Cerebellar nuclear complex (tissue), 1 donor: ENCODE data around the gene C1orf35.
A peak's percentile ranks its signal among the peaks of the same experiment; 100 is the strongest.
"Not testable (repeated sequence)": the region's sequence is repeated elsewhere in the genome, so short reads cannot be mapped to it uniquely, and the experiment has no call there.

Experiments
- DNase-seq, 2 experiments: peaks; one replicate each; lab custom pipeline; 2025; lab: John Stamatoyannopoulos, UW

C1orf35 gene

DNA sequence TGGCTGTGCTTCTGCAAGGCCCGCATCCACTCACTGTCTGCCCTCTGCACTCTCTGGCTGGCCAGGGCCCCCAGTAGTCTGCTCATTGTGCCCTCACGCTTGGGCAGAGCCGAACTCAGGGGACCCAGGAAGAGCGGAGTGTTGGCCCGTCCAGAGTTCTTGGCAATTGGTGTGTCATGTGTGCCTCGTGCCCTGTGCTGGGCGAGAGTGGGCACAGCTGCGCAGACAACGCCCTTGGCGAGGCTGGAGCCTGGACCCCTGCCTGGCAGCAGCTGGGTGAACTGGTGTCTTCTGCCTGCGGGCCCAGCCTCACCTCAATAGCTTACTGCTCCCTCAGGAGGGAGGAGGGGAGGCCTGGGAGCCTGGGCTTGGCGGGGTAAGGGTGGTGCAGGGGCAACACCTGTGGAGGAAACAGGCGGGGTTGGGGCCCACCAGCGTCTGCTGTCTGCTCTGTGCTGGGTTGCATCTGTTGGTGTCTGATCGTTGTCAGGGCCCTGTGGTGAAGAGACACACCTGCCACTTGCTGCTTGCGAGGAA is 39.1 kb upstream of the C1orf35 start:
- no peak for DNase-seq

DNA sequence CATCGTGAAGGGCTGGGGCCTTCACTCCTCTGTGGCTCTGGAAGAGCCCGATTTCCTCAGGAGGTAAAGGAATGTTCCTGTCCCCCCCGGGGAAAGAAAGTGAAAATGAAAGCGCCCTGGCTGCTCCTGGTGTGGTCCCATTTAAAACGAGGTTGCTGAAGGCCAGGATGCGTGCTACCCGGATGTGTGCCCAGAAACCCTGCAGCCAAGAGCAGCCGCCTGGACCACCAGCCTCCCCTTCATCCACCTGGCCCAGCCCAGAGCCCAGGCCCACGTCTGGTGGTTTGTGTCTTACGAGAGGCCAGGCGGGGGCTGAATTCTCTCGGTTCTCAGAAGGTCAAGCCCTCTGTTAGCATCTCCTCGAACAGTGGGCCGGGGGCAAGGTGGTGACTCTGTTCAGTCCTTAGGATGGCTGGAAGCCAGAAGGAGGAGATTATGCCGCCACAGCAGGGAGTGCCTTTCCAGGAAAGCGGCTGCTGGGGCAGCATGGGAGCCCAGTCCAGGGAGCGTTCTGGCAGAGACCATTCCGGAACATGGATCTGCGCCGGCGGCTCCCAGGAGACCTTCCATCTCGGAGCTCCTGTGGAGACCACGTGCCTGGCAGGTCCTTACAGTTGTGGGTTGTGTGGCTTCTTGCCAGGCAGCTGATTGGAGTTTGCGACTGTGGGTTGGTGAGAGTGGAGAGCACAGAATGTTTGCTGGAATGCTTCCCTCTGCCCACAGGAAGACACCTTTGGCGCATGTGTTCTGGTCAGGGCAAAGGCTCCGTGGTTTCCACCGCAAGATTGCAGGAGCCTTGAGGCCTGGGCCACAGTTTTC is 38.3 kb upstream of the C1orf35 start:
- DNase-seq = no peak

- no peak for DNase-seq
Observed at GRCh38 chr1:228140724-228141225, 37.6 kb upstream of the C1orf35 start.

DNA sequence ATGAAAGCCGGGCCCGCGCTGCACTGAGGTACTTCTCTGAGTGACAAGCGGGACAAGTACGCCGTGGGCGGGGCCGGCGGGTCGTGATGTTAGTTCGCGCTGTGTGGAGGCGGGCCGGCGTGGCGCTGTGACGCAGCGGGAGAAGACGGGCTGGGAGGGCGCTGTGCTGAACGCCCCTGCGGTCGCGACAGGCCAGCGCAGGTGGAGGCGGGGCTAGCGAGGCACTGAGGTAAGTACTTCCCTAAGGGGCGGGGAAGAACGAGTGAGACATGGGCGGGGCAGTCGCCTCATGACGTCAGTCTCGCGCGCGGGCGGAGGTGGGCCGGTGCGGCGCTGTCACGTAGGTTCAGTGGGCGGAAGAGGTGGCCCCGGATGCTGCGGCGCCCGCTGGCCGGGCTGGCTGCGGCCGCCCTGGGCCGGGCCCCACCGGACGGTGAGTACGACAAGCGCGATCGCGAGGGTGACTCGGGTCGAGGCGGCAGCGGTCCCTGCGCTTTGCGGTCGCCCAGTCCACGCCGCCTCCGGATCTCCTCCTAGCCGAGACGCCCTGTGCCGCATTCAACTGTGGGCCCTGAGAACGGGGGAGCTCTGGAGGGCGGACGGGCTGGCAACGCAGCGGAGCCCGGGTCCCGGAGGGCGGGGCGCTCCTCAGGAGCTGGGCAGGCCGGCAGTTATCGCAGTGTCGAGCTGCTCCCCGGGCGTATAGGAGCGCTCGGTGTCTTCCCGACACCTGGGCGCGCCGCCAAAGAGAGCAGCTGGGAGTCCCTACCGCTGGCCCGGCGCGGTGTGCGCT is 37.0 kb upstream of the C1orf35 start, which contains the start of gene GUK1:
Gene GUK1 (plus strand): TSS at position 349 of the 793 bp plus-strand sequence. CDS start 24 bp downstream, at position 373.
- peak; percentile 94 to 98 for DNase-seq

DNA sequence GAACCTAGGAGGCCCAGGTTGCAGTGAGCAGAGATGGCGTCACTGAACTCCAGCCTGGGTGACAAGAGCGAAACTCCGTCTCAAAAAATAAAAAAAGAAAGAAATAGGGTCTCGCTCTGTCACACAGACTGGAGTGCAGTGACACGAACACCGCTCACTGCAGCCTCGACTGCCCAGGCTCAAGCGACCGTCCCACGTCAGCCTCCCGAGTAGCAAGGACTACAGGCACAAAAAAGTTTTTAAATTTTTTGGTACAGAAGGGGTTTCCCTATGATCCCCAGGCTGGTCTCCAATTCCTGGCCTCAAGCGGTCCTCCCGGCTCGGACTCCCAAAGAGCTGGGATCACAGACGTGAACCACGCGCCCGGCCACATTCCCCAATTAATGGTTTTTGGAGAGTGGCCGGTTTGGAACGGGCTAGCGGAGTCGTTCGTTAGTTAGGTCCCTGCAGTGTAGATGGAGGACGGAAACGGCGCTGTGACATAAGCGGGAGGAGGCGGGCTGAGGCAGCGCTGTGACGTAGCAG is 36.3 kb upstream of the C1orf35 start:
- no peak for DNase-seq

- DNase-seq = no peak
Observed at GRCh38 chr1:228136901-228137300, 33.8 kb upstream of the C1orf35 start.

DNA sequence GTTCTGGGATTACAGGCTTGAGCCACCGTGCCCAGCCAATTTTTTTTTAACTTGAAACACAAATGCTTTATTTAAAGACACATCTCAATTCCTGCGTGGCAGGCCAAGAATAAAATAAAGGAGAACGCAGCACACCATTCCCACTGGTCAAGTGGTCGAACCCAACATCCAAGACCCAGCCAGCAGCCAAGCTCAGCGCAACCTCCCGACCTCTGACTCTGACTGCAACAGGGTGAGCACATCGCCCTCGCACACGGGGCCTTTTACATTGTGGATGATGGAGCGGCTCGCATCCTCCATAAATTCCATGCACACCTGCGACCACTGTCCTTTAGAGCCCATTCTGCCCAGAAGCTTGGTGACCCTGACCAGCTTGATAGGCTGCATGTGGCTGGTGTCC is 31.5 kb upstream of the C1orf35 start:
- DNase-seq = no peak

- DNase-seq = no peak
Observed at GRCh38 chr1:228131766-228132165, 28.6 kb upstream of the C1orf35 start.

GRCh38 chr1:228125185-228125584 is 22.1 kb upstream of the C1orf35 start:
- DNase-seq = no peak

GRCh38 chr1:228123505-228123904 is 20.4 kb upstream of the C1orf35 start:
- no peak for DNase-seq

- DNase-seq = no peak
Observed at GRCh38 chr1:228122921-228123441, 19.9 kb upstream of the C1orf35 start.

DNA sequence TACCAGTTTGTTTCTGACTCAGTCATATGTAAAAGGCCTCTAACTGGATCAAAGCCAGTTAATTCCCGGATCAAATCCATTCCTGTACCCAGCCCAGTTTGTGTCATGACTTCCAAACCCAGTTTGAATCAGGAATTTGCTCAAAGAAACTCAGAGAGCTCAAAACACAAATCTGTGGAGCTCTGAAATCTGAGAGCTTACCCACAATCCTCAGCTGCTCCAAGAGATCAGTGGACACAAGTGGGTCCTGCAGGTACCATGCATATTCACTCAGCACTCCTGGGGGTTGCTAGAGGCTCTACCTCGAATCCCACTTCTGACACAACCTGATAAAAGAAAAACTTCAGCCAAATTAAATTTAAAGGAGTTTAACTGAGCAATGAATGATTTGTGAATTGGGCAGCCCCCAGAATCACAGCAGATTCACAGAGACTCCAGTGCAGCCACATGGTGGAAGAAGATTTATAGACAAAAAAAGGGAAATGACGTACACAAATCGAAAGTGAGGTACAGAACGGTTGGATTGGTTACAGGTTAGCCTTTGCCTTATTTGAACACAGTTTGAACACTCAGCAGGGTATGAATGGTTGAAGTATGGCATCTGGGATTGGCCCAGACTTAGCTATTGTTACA is 17.8 kb upstream of the C1orf35 start:
- DNase-seq = no peak

GRCh38 chr1:228120351-228120750 is 17.2 kb upstream of the C1orf35 start:
- DNase-seq = no peak

DNA sequence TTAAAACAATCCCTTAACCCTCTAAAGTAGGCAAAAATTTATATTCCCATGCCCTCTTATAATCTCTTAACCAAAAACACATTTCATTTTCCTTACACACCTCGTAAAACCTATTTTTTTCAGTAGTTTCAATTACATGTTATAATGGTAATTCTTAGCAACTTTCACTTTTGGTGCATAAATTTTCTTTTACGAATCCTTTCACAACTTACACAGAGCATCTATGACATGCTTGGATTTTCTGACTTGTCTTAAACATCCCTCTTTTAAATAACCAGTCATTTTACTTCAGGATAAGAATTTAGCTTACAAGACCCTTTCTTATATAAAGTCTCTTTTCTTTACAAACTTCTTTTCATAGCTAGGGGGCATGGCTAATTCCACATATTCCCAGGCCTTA is 14.9 kb upstream of the C1orf35 start:
- no peak for DNase-seq

DNA sequence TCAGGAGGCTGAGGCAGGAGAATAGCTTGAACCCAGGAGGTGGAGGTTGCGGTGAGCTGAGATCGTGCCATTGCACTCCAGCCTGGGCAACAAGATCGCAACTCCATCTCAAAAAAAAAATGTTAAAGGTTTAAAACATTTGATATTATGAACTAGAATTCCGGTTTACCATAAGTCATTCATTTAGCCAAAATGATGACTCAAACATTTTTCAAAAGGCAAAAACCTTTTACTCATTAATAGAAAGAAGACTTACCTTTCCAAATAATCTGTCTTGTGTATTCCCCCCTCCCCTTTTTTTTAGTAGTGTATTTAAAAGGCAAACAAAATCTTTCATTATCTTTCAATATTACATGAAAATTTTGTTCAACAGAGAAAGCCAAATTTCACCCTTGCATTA is 14.2 kb upstream of the C1orf35 start:
- no peak for DNase-seq

DNA sequence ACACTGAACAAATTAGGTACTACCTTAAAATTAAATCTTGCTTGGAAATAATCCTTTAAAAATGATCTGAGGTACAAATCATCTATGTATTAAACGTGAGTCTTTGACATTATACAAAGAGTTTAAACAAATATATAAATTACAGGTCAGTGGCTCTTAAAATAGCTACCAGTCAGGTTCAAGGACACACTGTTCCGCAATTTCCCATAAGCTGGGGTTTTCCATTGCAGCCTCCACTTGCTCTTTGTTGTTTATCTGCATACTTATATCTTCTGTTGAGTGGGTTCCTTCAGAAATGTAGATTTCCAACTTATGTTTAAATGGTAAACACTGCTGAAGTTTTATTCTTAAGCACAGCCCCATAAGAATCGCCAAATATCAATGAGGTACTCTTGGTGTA is 11.7 kb upstream of the C1orf35 start:
- no peak for DNase-seq

DNA sequence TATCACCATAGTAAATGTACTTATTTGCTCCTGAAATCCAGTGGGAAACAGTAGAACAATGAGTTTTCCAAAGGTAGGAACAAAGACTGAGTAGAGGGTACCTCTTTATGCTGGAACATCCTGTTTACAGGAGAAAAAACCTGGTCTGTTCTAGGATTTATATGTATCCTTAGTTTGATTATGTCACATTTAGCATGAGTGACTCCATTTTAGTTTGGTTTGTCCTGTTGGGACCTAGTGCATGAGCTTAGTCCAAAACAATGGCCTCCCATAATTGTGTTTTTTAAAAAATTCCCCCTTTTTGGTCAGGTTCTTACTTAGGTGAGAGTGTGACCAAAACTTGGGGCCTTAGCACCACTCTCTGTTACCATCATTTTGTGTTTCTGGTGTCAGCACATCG is 9.5 kb upstream of the C1orf35 start:
- DNase-seq = no peak

DNA sequence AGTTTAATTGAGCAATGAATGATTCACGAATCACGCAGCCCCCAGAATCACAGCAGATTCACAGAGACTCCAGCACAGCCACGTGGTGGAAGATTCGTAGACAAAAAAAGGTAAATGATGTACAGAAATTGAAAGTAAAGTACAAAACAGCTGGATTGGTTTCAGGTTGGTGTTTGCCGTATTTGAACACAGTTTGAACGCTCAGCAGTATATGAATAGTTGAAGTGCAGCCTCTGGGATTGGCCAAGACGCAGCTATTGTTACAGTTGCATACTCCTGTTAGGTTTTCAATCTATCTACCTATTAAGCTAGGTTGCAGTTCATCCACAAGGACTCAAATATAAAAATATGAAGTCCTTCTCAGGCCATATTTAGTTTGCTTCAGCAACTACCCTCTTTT is 9.0 kb upstream of the C1orf35 start:
- no peak for DNase-seq

- not testable (repeated sequence) for DNase-seq
Observed at GRCh38 chr1:228111315-228111714, 8.2 kb upstream of the C1orf35 start.

- no peak for DNase-seq
Observed at GRCh38 chr1:228110556-228110955, 7.4 kb upstream of the C1orf35 start.

DNA sequence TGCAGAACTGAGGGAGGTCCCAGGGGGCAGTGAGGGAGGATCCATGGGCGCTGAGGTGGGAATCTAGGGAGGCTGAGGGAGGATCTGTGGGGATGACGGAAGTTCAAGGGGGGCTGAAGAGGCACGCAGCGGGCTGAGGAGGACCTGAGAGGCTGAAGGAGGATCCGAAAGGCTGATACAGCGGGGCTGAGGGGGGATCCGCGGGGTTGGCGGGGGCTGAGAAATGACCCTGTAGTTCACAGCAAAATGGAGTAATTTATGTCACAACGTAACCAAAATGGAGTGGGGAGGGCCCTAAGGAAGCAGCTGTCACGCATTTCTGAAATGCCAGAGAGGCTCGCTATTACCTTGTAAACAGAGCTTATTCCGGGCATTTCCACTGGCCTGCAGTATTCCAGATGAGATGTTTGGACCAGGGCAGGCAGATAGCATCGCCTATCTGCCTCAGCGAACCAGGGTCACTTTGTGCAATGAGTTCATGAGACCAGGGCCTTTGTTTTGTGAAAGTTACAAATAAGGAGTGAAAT is 6.9 kb upstream of the C1orf35 start:
- DNase-seq = no peak
